Trophoblast cell (in vitro differentiated cells and primary cell): ENCODE results near the gene WDR19.

Source experiments
- DNase-seq, 2 donors: peaks; one replicate each; pipeline ENCODE4 v3.0.0-alpha.2; 2016
- H2AFZ ChIP-seq: 2 replicates; pipeline ENCODE4 v1.6.1; 2013; ENCODE audit warnings: low read length, moderate library complexity, mild to moderate bottlenecking; ENCODE audit not compliant: insufficient read depth, poor library complexity
- H2AK5ac ChIP-seq: 2 replicates; pipeline ENCODE4 v1.6.1; 2013; ENCODE audit warnings: mild to moderate bottlenecking, low read length
- H2BK120ac ChIP-seq: 2 replicates; pipeline ENCODE4 v1.6.1; 2013; ENCODE audit warnings: low read length, mild to moderate bottlenecking, moderate library complexity; ENCODE audit not compliant: insufficient read depth, poor library complexity
- H2BK12ac ChIP-seq: 2 replicates; pipeline ENCODE4 v1.6.1; 2013; ENCODE audit warnings: mild to moderate bottlenecking, low read length, moderate library complexity
- H2BK5ac ChIP-seq: 2 replicates; pipeline ENCODE4 v1.6.1; 2013; ENCODE audit warnings: low read length, low read depth, moderate library complexity, mild to moderate bottlenecking; ENCODE audit not compliant: poor library complexity
- H3K14ac ChIP-seq: 2 replicates; pipeline ENCODE4 v1.6.1; 2013; ENCODE audit warnings: mild to moderate bottlenecking, low read length
- H3K18ac ChIP-seq: 2 replicates; pipeline ENCODE4 v1.6.1; 2013; ENCODE audit warnings: mild to moderate bottlenecking, low read length
- H3K23ac ChIP-seq: 2 replicates; pipeline ENCODE4 v1.6.1; 2013; ENCODE audit warnings: low read length
- H3K27ac ChIP-seq: 2 replicates; pipeline ENCODE4 v1.5.1; 2013; ENCODE audit warnings: low read depth, mild to moderate bottlenecking, inconsistent platforms, low read length, moderate library complexity
- H3K27me3 ChIP-seq: 2 replicates; pipeline ENCODE4 v1.6.1; 2013; ENCODE audit warnings: inconsistent platforms, mild to moderate bottlenecking, low read length, moderate library complexity; ENCODE audit not compliant: insufficient read depth
- H3K36me3 ChIP-seq, 2 experiments: 1 replicate in 1 of 2; 2 replicates in 1 of 2; pipeline ENCODE4 v1.6.1; 2013; ENCODE audit warnings: low read length in 2 of 2, mild to moderate bottlenecking in 2 of 2, moderate library complexity in 1 of 2; ENCODE audit not compliant: insufficient read depth in 2 of 2, control insufficient read depth in 1 of 2
- H3K4ac ChIP-seq: 2 replicates; pipeline ENCODE4 v1.6.1; 2013; ENCODE audit warnings: low read depth, mild to moderate bottlenecking, low read length, moderate library complexity
- H3K4me1 ChIP-seq, 2 experiments: 1 replicate in 1 of 2; 2 replicates in 1 of 2; pipeline ENCODE4 v1.6.1; 2013; ENCODE audit warnings: low read length in 2 of 2, mild to moderate bottlenecking in 2 of 2, moderate library complexity in 1 of 2; ENCODE audit not compliant: insufficient read depth in 2 of 2, control insufficient read depth in 1 of 2
- H3K4me2 ChIP-seq: 2 replicates; pipeline ENCODE4 v1.6.1; 2013; ENCODE audit warnings: inconsistent platforms, mild to moderate bottlenecking, low read length, moderate library complexity
- H3K4me3 ChIP-seq: 2 replicates; pipeline ENCODE4 v1.5.1; 2013; ENCODE audit warnings: mild to moderate bottlenecking, low read depth, low read length, inconsistent platforms
- H3K79me1 ChIP-seq: one replicate; pipeline ENCODE4 v1.6.1; 2013; ENCODE audit warnings: low read length
- H3K79me2 ChIP-seq: 2 replicates; pipeline ENCODE4 v1.6.1; 2013; ENCODE audit warnings: low read length, mild to moderate bottlenecking; ENCODE audit not compliant: control insufficient read depth, insufficient read depth, poor library complexity
- H3K9ac ChIP-seq: 2 replicates; pipeline ENCODE4 v1.6.1; 2013; ENCODE audit warnings: mild to moderate bottlenecking, low read length
- H3K9me3 ChIP-seq: 2 replicates; pipeline ENCODE4 v1.6.1; 2013; ENCODE audit warnings: low read depth, mild to moderate bottlenecking, control low read depth, inconsistent platforms, low read length; ENCODE audit not compliant: insufficient read depth
- H4K12ac ChIP-seq: 2 replicates; pipeline ENCODE4 v1.6.1; 2013; ENCODE audit warnings: low read depth, mild to moderate bottlenecking, low read length, moderate library complexity
- H4K8ac ChIP-seq: 2 replicates; pipeline ENCODE4 v1.6.1; 2013; ENCODE audit warnings: low read depth, mild to moderate bottlenecking, low read length, moderate library complexity
- H4K91ac ChIP-seq: one replicate; pipeline ENCODE4 v1.6.1; 2013; ENCODE audit warnings: low read depth, mild to moderate bottlenecking, low read length, moderate library complexity
- WGBS: extraction: QIAGEN DNeasy Blood & Tissue Kit; methylation state at CpG from one replicate; pipeline ENCODE4 v1.1.7; 2013; ENCODE audit warnings: missing lambda C conversion rate; ENCODE audit not compliant: insufficient read length, insufficient coverage; ENCODE audit errors: extremely low coverage; 5-methylcytosine and 5-hydroxymethylcytosine counted together

Gene WDR19

GRCh38 chr4:39166669-39167068, 15.7 kb upstream of the WDR19 start:
- Histone ChIP-seq H3K4me2 (no peak overlapping the region), H3K36me3 (no peaks in the 10 kb centered on the region), H3K27me3 (no peaks in the 10 kb centered on the region), H3K79me1 (no peaks in the 10 kb centered on the region), H3K4me3 (no peak overlapping the region), H2BK120ac (no peak overlapping the region), H2BK12ac (no peak overlapping the region), H3K9ac (no peak overlapping the region), H2BK5ac (no peak overlapping the region), H2AFZ (no peak overlapping the region), H3K4ac (no peak overlapping the region), H4K91ac (no peak overlapping the region), H3K27ac (no peak overlapping the region), H3K23ac (no peak overlapping the region), H3K79me2 (no peaks in the 10 kb centered on the region), H4K8ac (no peak overlapping the region), H3K9me3 (peaks cover 3% of the 10 kb centered on the region), H3K18ac (no peak overlapping the region), H2AK5ac (no peak overlapping the region), H3K14ac (no peak overlapping the region), H4K12ac (no peak overlapping the region), H3K4me1 (no peaks in the 10 kb centered on the region)
- no peak for DNase-seq
- WGBS, result no CpG with 5 or more reads among the region's 7 CpGs

GRCh38 chr4:39169426-39169825, 12.9 kb upstream of the WDR19 start:
- WGBS, result no CpG with 5 or more reads among the region's 3 CpGs
- H3K27me3 ChIP-seq, result no peaks in the 10 kb centered on the region
- H4K91ac ChIP-seq, result no peak overlapping the region
- no peak overlapping the region for H3K18ac ChIP-seq
- H3K23ac ChIP-seq, result no peak overlapping the region
- H2AK5ac ChIP-seq, result no peak overlapping the region
- no peaks in the 10 kb centered on the region for H3K79me2 ChIP-seq
- DNase-seq, result no peak
- H3K36me3 ChIP-seq, result no peaks in the 10 kb centered on the region
- no peak overlapping the region for H3K4me2 ChIP-seq
- H3K4ac ChIP-seq, result no peak overlapping the region
- H3K27ac ChIP-seq, result no peak overlapping the region
- H3K9me3 ChIP-seq, result peaks cover 3% of the 10 kb centered on the region
- no peak overlapping the region for H3K9ac ChIP-seq
- no peaks in the 10 kb centered on the region for H3K79me1 ChIP-seq
- H2BK120ac ChIP-seq, result no peak overlapping the region
- H3K4me1 ChIP-seq, result no peaks in the 10 kb centered on the region
- H4K8ac ChIP-seq, result no peak overlapping the region
- no peak overlapping the region for H2AFZ ChIP-seq
- H4K12ac ChIP-seq, result no peak overlapping the region
- H3K4me3 ChIP-seq, result no peak overlapping the region
- no peak overlapping the region for H2BK12ac ChIP-seq
- no peak overlapping the region for H3K14ac ChIP-seq
- no peak overlapping the region for H2BK5ac ChIP-seq

GRCh38 chr4:39170301-39170700, 12.0 kb upstream of the WDR19 start:
- no peaks in the 10 kb centered on the region for H3K79me1 ChIP-seq
- no peak overlapping the region for H4K91ac ChIP-seq
- H3K79me2 ChIP-seq, result no peaks in the 10 kb centered on the region
- no peak overlapping the region for H2AK5ac ChIP-seq
- no peak overlapping the region for H4K12ac ChIP-seq
- no peaks in the 10 kb centered on the region for H3K4me1 ChIP-seq
- no peak overlapping the region for H4K8ac ChIP-seq
- H3K4ac ChIP-seq, result no peak overlapping the region
- H2AFZ ChIP-seq, result no peak overlapping the region
- no peak overlapping the region for H3K14ac ChIP-seq
- DNase-seq, result no peak
- 100% methylated on average over 7 of the region's 12 CpGs for WGBS
- no peak overlapping the region for H3K23ac ChIP-seq
- H2BK12ac ChIP-seq, result no peak overlapping the region
- no peaks in the 10 kb centered on the region for H3K36me3 ChIP-seq
- H3K9me3 ChIP-seq, result peaks cover 3% of the 10 kb centered on the region
- H3K27ac ChIP-seq, result no peak overlapping the region
- H3K18ac ChIP-seq, result no peak overlapping the region
- H3K9ac ChIP-seq, result no peak overlapping the region
- no peaks in the 10 kb centered on the region for H3K27me3 ChIP-seq
- no peak overlapping the region for H3K4me2 ChIP-seq
- no peak overlapping the region for H2BK120ac ChIP-seq
- H2BK5ac ChIP-seq, result no peak overlapping the region
- no peak overlapping the region for H3K4me3 ChIP-seq

- H4K8ac ChIP-seq, result no peak overlapping the region
- no peaks in the 10 kb centered on the region for H3K9me3 ChIP-seq
- H3K27ac ChIP-seq, result no peak overlapping the region
- no peak overlapping the region for H2BK12ac ChIP-seq
- no peak overlapping the region for H2AK5ac ChIP-seq
- H3K79me1 ChIP-seq, result no peaks in the 10 kb centered on the region
- no peak overlapping the region for H3K18ac ChIP-seq
- no peaks in the 10 kb centered on the region for H3K4me1 ChIP-seq
- H3K4me3 ChIP-seq, result no peak overlapping the region
- no peak overlapping the region for H4K91ac ChIP-seq
- DNase-seq, result no peak
- no peak overlapping the region for H2AFZ ChIP-seq
- H3K23ac ChIP-seq, result no peak overlapping the region
- no peak overlapping the region for H3K14ac ChIP-seq
- no peaks in the 10 kb centered on the region for H3K36me3 ChIP-seq
- H4K12ac ChIP-seq, result no peak overlapping the region
- H3K4ac ChIP-seq, result no peak overlapping the region
- no peak overlapping the region for H3K4me2 ChIP-seq
- no peaks in the 10 kb centered on the region for H3K27me3 ChIP-seq
- no peak overlapping the region for H2BK120ac ChIP-seq
- H3K79me2 ChIP-seq, result peaks cover 2% of the 10 kb centered on the region
- H2BK5ac ChIP-seq, result no peak overlapping the region
- H3K9ac ChIP-seq, result no peak overlapping the region
Observed at GRCh38 chr4:39178706-39179105, 3.6 kb upstream of the WDR19 start.
